ENCODE measurements around the gene UGT1A4.

UGT1A4 gene

DNA sequence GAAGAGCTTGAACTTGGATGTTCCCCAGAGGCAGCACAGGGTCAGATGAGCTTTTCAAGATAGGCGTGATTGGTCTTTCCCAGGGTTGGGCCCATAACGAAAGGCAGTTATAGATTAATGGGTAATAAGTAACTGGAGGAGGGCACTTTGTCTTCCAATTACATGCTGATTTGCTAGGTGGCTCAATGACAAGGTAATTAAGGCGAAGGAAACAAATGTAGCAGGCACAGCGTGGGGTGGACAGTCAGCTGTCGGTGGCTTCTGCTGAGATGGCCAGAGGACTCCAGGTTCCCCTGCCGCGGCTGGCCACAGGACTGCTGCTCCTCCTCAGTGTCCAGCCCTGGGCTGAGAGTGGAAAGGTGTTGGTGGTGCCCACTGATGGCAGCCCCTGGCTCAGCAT lies at the start of gene UGT1A4:
Gene UGT1A4, plus strand, starts transcription at position 185 of the 400 bp plus-strand sequence. Its CDS starts 85 bp downstream, at position 270.
- ATAC-seq, result no peak
- H3K9me3 Mint-ChIP-seq, result no peaks in the 10 kb centered on the region
- peaks cover 41% of the 10 kb centered on the region for H3K27me3 Mint-ChIP-seq
- no peak within 1 kb of the TSS for H3K27ac Mint-ChIP-seq
- H3K4me1 Mint-ChIP-seq, result no peaks in the 10 kb centered on the region
- H3K36me3 Mint-ChIP-seq, result no peaks in the 10 kb centered on the region
- no peak within 1 kb of the TSS for H3K4me3 Mint-ChIP-seq

DNA sequence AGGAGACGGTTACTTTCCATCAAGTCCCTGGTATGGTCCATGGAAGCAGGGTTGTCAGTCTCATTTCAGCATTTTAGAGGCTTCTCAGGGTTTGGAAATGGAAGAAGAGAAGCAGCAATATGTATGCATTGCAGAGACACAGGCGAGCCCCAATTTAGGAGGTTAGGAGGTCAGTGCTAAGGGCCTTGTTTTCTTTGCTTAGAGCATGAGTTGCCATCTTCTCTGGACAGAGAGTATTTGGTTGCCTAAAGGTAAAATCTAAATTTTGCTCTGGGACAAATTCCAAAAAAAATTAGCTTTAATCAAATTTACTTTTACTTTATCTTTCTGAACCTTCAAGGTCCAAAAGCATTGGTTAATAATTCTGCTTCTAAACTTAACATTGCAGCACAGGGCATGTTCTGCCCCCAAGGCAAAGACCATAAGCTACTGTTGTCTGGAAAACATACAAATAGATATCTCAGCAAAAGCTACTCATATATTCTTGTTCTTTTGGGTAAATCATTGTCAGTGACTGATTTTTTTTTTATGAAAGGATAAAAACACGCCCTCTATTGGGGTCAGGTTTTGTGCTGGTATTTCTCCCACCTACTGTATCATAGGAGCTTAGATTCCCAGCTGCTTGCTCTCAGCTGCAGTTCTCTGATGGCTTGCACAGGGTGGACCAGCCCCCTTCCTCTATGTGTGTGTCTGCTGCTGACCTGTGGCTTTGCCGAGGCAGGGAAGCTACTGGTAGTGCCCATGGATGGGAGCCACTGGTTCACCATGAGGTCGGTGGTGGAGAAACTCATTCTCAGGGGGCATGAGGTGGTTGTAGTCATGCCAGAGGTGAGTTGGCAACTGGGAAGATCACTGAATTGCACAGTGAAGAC lies 47.0 kb upstream of the UGT1A4 start, which contains the start of gene UGT1A9:
Gene UGT1A9, plus strand, starts transcription at position 609 of the 872 bp plus-strand sequence. Its CDS starts 37 bp downstream, at position 646.
- no peak within 1 kb of the TSS for H3K27ac Mint-ChIP-seq
- H3K4me1 Mint-ChIP-seq, result no peaks in the 10 kb centered on the region
- no peaks in the 10 kb centered on the region for H3K36me3 Mint-ChIP-seq
- ATAC-seq, result no peak
- H3K4me3 Mint-ChIP-seq, result no peak within 1 kb of the TSS
- H3K9me3 Mint-ChIP-seq, result no peaks in the 10 kb centered on the region
- H3K27me3 Mint-ChIP-seq, result no peaks in the 10 kb centered on the region

DNA sequence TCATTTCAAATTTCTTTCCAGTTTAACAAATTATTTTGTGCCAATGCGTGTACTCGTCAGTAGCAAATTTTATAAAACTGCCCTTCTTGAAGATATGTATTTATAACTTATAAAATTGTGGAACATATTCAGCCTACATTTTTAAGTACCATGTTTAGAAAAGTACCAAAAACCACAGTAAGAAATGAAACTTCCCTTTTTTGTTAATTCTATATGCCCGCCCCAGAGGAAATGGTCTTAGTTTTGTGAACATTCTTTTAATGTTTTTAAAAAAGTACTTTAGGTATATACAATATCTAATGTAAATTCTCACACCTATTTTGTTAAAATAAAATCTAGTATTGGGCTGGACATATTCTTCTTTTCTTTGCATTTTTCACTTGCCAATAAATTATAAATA lies 45.6 kb upstream of the UGT1A4 start:
- Mint-ChIP-seq H3K9me3 (no peaks in the 10 kb centered on the region), H3K27me3 (no peaks in the 10 kb centered on the region), H3K27ac (no peak overlapping the region)

DNA sequence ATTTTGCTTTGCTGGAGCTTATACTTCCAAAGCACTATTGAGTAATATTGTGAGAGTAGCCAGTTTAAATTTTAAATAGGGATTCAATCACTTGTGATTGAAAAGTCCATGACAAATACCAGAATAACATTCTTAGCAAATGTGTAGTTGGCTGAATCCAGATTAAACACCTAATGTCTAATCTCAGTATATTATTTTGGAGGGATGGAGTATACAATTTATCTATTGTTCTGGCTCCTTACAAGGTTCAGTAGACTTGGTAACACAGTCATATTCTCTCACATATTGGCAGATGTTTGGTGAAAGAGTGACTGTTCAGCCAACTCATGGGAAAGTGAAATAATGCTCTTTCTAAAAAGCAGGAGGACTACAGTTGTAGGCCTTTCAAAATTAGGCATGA lies 44.6 kb upstream of the UGT1A4 start:
- Mint-ChIP-seq H3K4me1 (no peaks in the 10 kb centered on the region), H3K27ac (no peak overlapping the region), H3K9me3 (no peaks in the 10 kb centered on the region), H3K36me3 (no peaks in the 10 kb centered on the region), H3K4me3 (no peak overlapping the region), H3K27me3 (peaks cover 5% of the 10 kb centered on the region)
- ATAC-seq, result no peak

More for the DNA sequence above, 45.6 kb upstream of the UGT1A4 start:
- H3K4me1 Mint-ChIP-seq, result no peaks in the 10 kb centered on the region
- no peaks in the 10 kb centered on the region for H3K36me3 Mint-ChIP-seq
- ATAC-seq, result no peak
- no peak overlapping the region for H3K4me3 Mint-ChIP-seq

DNA sequence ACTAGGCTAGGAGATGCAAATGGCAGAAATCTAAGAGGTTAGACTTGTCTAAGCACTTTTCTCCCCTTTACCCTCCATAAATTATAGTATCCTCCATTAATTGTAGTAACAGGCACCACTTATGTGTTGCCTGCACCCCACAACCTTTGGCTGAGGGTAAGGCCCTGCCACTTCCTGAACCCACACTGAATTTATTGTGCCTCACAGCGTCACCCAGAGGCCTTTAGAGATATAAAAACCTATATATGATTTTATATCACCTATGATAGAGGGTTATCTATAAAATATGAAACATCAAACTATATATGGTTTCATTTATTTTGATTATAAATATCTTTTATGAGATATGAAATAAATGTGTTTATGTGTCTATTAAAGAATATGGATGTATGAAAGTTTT lies 44.2 kb upstream of the UGT1A4 start:
- H3K9me3 Mint-ChIP-seq, result no peaks in the 10 kb centered on the region
- H3K4me3 Mint-ChIP-seq, result no peak overlapping the region
- ATAC-seq, result no peak
- H3K27me3 Mint-ChIP-seq, result peaks cover 9% of the 10 kb centered on the region
- H3K27ac Mint-ChIP-seq, result no peak overlapping the region
- no peaks in the 10 kb centered on the region for H3K4me1 Mint-ChIP-seq
- H3K36me3 Mint-ChIP-seq, result no peaks in the 10 kb centered on the region

DNA sequence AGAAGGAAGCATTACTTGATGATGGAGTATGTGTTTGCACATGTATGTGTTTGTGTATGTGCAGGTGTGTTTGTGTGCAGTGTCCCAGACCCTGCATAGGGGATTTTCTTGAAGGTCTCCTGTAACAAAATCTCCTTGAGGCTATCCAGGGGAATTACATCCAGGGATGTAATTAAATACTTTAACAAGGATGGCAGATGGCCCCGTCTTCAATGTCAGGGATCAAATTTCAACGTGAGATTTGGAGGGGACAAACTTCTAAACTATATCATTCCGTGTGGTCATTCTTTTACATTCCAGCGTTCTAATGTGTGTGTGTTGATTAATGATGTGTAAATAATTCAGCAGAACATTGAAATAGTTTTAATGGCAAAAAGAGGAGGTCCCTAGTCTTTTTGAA lies 43.5 kb upstream of the UGT1A4 start:
- Mint-ChIP-seq H3K4me3 (no peak overlapping the region), H3K4me1 (no peaks in the 10 kb centered on the region)

DNA sequence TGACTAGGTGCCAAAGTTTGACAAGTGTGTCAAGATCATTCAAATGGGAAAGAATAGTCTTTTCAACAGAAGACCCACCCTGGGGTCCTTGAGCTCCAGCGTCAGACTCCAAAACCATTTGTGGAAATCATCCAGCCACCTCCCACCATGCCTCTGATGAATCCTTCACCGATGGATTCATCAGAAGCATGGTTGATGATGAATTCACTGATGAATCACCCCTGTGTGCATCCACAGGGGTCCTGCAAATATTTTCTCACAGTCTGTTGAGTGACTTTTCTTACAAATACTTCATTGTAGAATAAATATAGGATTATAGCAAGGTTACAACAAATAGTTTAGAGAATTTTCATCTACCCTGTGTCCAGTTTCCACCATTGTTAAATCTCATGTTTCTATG lies 42.5 kb upstream of the UGT1A4 start:
- no peak for ATAC-seq
- no peak overlapping the region for H3K4me3 Mint-ChIP-seq
- no peaks in the 10 kb centered on the region for H3K4me1 Mint-ChIP-seq
- H3K36me3 Mint-ChIP-seq, result no peaks in the 10 kb centered on the region
- H3K9me3 Mint-ChIP-seq, result no peaks in the 10 kb centered on the region
- H3K27ac Mint-ChIP-seq, result no peak overlapping the region
- H3K27me3 Mint-ChIP-seq, result peaks cover 19% of the 10 kb centered on the region

More for the DNA sequence above, 43.5 kb upstream of the UGT1A4 start:
- ATAC-seq, result no peak
- no peaks in the 10 kb centered on the region for H3K9me3 Mint-ChIP-seq
- H3K27ac Mint-ChIP-seq, result no peak overlapping the region
- no peaks in the 10 kb centered on the region for H3K36me3 Mint-ChIP-seq
- peaks cover 16% of the 10 kb centered on the region for H3K27me3 Mint-ChIP-seq

DNA sequence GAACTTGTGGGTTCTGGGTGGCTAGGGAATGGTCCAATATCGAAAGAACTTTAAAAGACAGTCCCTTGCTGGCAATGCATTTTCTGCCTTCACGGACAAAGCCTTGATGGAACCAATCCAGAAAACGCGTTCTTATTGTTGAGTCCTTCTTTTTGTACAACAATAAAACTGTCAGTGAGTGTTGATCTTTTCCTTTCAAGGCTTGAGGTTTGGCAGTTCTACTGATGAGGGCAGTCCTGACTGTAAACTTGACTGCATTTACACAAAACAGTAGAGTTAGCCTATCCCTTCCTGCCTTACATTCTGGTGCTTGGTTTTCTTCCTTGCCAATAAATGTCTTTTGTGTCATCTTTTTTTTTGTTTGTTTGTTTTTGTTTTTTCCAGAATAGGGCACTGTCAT lies 39.3 kb upstream of the UGT1A4 start:
- Mint-ChIP-seq H3K27me3 (peaks cover 19% of the 10 kb centered on the region), H3K4me3 (no peak overlapping the region), H3K27ac (no peak overlapping the region), H3K9me3 (no peaks in the 10 kb centered on the region), H3K36me3 (no peaks in the 10 kb centered on the region), H3K4me1 (no peaks in the 10 kb centered on the region)
- ATAC-seq, result no peak

DNA sequence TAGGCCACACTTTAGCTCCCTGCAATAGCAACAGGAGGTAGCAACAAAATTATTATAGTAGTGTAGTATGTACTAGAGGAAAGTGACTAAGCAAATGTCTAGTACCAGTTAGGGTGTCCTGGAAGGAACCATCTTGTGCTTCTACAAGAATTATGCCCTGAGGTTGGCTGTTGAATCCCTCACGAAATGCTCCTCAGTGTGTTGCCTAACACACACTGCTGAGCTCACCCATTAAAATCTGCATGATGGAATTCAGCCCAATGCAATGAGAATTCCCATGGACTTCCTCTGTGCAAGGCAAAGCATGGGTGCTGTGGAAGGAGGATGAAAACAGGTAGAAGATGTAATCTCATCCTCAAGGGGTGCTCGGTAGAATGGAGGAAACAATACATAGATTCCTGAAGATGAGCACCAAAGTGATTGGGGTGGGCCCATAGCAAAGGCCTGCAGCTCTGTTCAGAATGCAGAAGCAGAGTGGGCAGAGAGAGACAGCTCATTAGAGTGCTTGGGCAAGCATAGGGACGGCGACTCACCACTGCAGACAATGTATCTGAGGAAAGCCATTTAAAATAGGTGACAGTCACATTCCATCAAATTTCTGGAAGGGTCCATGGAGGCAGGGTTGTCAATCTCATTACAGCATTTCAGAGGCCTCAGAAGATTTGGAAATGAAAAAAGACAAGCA lies 38.0 kb upstream of the UGT1A4 start:
- no peaks in the 10 kb centered on the region for H3K9me3 Mint-ChIP-seq
- H3K27me3 Mint-ChIP-seq, result peaks cover 19% of the 10 kb centered on the region
- no peaks in the 10 kb centered on the region for H3K36me3 Mint-ChIP-seq
- ATAC-seq, result no peak
- H3K27ac Mint-ChIP-seq, result no peak overlapping the region
- no peak overlapping the region for H3K4me3 Mint-ChIP-seq
- no peaks in the 10 kb centered on the region for H3K4me1 Mint-ChIP-seq

DNA sequence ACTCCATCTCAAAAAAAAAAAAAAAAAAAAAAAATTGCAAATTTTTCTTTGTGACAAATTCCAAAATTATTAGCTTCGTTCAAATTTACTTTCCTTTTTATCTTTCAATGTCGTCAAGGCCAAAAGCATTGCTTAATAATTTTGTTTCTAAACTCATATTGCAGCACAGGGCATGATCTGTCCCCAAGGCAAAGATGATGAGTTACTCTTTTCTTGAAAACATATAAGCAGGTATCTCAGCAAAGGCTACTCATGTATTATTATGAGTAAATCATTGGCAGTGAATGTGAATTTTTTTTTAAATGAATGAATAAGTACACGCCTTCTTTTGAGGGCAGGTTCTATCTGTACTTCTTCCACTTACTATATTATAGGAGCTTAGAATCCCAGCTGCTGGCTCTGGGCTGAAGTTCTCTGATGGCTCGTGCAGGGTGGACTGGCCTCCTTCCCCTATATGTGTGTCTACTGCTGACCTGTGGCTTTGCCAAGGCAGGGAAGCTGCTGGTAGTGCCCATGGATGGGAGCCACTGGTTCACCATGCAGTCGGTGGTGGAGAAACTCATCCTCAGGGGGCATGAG lies 36.9 kb upstream of the UGT1A4 start, which contains the start of gene UGT1A7:
Gene UGT1A7, plus strand, starts transcription at position 381 of the 579 bp plus-strand sequence. Its CDS starts 37 bp downstream, at position 418.
- no peaks in the 10 kb centered on the region for H3K4me1 Mint-ChIP-seq
- H3K9me3 Mint-ChIP-seq, result no peaks in the 10 kb centered on the region
- H3K4me3 Mint-ChIP-seq, result no peak within 1 kb of the TSS
- H3K27ac Mint-ChIP-seq, result no peak within 1 kb of the TSS
- peaks cover 19% of the 10 kb centered on the region for H3K27me3 Mint-ChIP-seq
- H3K36me3 Mint-ChIP-seq, result no peaks in the 10 kb centered on the region
- no peak for ATAC-seq

DNA sequence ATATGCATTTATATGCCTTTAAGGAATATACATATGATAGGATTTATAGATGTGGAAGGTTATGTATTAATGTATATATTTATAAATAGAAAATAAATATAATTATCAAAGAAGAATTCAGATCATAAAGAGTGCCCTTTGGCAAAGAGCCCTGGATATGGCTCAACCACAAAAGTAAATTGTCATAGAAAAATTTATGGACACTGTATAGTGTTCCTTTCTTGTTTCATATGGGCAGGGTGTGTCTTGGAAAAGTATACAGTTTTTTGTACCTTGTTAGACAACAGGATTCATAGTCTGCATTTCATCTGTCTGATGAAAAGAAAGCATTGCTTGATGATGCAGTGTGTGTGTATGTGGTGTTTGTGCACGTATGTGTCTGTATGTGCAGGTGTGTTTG lies 33.9 kb upstream of the UGT1A4 start:
- no peaks in the 10 kb centered on the region for H3K9me3 Mint-ChIP-seq
- no peaks in the 10 kb centered on the region for H3K36me3 Mint-ChIP-seq
- no peak overlapping the region for H3K27ac Mint-ChIP-seq
- H3K4me1 Mint-ChIP-seq, result peaks cover 6% of the 10 kb centered on the region
- peaks cover 7% of the 10 kb centered on the region for H3K27me3 Mint-ChIP-seq
- H3K4me3 Mint-ChIP-seq, result no peak overlapping the region
- no peak for ATAC-seq

DNA sequence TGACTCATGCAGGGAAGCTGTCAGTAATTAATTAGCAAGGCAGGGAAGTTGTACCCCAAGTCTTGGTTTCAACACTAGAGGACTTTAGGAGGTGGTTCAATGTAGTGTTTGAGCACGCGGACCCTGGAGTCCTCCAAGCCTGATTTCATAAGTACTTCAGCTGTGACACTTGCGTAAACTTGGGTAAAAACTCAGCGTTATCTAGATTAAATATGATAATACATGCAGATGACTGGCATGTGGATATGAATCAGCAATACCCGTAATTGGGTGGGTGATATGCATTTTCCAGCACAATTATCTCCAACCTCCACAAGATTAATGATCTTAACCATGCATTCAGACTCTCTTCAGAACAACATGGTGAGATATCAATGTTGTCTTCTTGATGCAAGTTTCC lies 31.6 kb upstream of the UGT1A4 start:
- H3K4me1 Mint-ChIP-seq, result peaks cover 6% of the 10 kb centered on the region
- H3K27me3 Mint-ChIP-seq, result no peaks in the 10 kb centered on the region
- no peaks in the 10 kb centered on the region for H3K9me3 Mint-ChIP-seq
- no peak overlapping the region for H3K4me3 Mint-ChIP-seq
- no peak overlapping the region for H3K27ac Mint-ChIP-seq
- no peaks in the 10 kb centered on the region for H3K36me3 Mint-ChIP-seq
- no peak for ATAC-seq

DNA sequence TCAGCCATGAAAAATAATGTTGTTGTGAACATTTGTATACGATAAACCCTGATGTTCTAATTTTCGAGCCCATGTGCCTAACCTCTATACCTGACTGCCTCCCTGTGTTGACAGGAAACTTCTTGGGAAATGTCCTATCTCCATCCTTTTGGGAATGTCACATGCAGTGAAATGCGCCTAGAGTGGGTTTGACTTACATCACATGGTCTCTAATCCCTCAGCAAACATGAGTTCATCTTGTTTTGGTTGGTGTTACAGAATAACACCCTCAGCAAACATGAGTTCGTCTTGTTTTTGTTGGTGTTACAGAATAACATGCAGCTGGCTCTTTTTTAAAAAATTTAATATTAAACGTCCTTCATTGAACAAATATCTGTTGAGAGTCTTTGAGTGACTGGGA lies 30.2 kb upstream of the UGT1A4 start:
- Mint-ChIP-seq H3K9me3 (no peaks in the 10 kb centered on the region), H3K27ac (no peak overlapping the region), H3K4me3 (no peak overlapping the region), H3K36me3 (no peaks in the 10 kb centered on the region), H3K27me3 (no peaks in the 10 kb centered on the region), H3K4me1 (peaks cover 6% of the 10 kb centered on the region)
- no peak for ATAC-seq

DNA sequence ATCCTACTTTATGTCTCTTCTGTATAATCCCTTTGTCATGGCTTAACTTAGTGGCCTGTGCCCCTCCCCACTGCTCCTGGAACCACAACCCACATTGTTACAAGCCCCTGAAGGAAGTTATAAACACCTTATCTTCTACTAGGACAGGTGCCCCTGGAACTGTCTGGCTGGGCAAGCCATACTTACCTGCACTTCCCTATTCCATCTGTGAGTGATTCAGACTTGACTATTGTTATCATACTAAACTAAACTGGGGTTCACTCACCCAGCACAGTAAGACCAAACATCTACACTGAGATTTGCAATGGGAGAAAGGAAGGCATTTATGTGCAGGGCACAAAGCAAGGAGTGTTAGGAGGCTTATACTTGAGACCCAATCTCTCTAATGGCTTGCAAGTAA lies 29.5 kb upstream of the UGT1A4 start:
- H3K9me3 Mint-ChIP-seq, result no peaks in the 10 kb centered on the region
- no peaks in the 10 kb centered on the region for H3K27me3 Mint-ChIP-seq

DNA sequence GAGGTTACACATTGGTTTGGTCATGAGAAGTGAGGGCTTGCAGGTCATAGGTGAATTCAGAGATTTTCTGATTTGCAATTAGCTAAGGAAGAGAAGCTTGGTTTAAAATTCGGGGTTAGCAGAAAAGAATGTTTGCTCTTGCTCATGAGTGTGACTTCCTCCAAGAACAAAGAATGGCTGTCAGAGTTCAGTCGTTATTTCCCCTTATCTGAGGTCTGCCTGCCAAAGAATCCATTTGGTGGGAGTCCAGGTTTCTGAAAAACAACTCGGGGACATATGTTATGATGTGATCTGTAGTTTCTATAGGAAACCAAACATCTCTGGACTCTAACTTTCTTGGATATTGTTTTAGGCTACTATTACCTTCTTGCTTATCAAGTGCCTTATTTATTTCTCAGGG lies 29.0 kb upstream of the UGT1A4 start:
- no peak for ATAC-seq
- H3K36me3 Mint-ChIP-seq, result no peaks in the 10 kb centered on the region
- H3K27ac Mint-ChIP-seq, result no peak overlapping the region
- H3K4me1 Mint-ChIP-seq, result peaks cover 6% of the 10 kb centered on the region
- no peaks in the 10 kb centered on the region for H3K9me3 Mint-ChIP-seq
- H3K4me3 Mint-ChIP-seq, result no peak overlapping the region
- no peaks in the 10 kb centered on the region for H3K27me3 Mint-ChIP-seq

More for the DNA sequence above, 29.5 kb upstream of the UGT1A4 start:
- no peak overlapping the region for H3K4me3 Mint-ChIP-seq
- no peaks in the 10 kb centered on the region for H3K36me3 Mint-ChIP-seq
- H3K27ac Mint-ChIP-seq, result no peak overlapping the region
- ATAC-seq, result peak; percentile 54
- H3K4me1 Mint-ChIP-seq, result peaks cover 6% of the 10 kb centered on the region
